ENCODE data around the gene SLC4A1.

The SLC4A1 gene

GRCh38 chr17:44281570-44281969 lies 13.6 kb upstream of the SLC4A1 start:
- H3K9ac ChIP-seq (ENCODE audit: low read depth, low read length), result no peak overlapping the region
- H3K4me1 ChIP-seq (ENCODE audit: insufficient read depth, low read length), result peaks cover 3% of the 10 kb centered on the region; the same call in 1 of the 2 replicates
- H3K9me3 ChIP-seq (ENCODE audit: insufficient read depth, low read depth, low read length), result no peaks in the 10 kb centered on the region
- H3K27ac ChIP-seq (ENCODE audit: low read length), result no peak overlapping the region
- H3K27me3 ChIP-seq (ENCODE audit: insufficient read depth, low read length), result no peaks in the 10 kb centered on the region
- no peak overlapping the region for H3K4me3 ChIP-seq (ENCODE audit: low read length)
- no peaks in the 10 kb centered on the region for H3K36me3 ChIP-seq (ENCODE audit: insufficient read depth, low read depth, low read length)

GRCh38 chr17:44280392-44280937 lies 12.5 kb upstream of the SLC4A1 start:
- no peak overlapping the region for H3K4me3 ChIP-seq (ENCODE audit: low read length)
- peaks cover 3% of the 10 kb centered on the region; the same call in 1 of the 2 replicates for H3K4me1 ChIP-seq (ENCODE audit: insufficient read depth, low read length)
- no peak overlapping the region for H3K9ac ChIP-seq (ENCODE audit: low read depth, low read length)
- no peaks in the 10 kb centered on the region for H3K36me3 ChIP-seq (ENCODE audit: insufficient read depth, low read depth, low read length)
- no peaks in the 10 kb centered on the region for H3K9me3 ChIP-seq (ENCODE audit: insufficient read depth, low read depth, low read length)
- no peak overlapping the region for H3K27ac ChIP-seq (ENCODE audit: low read length)
- no peaks in the 10 kb centered on the region for H3K27me3 ChIP-seq (ENCODE audit: insufficient read depth, low read length)

- Histone ChIP-seq H3K4me1 (ENCODE audit: insufficient read depth, low read length) (peaks cover 3% of the 10 kb centered on the region; the same call in 1 of the 2 replicates), H3K27me3 (ENCODE audit: insufficient read depth, low read length) (no peaks in the 10 kb centered on the region), H3K27ac (ENCODE audit: low read length) (no peak overlapping the region), H3K9ac (ENCODE audit: low read depth, low read length) (no peak overlapping the region), H3K9me3 (ENCODE audit: insufficient read depth, low read depth, low read length) (no peaks in the 10 kb centered on the region), H3K36me3 (ENCODE audit: insufficient read depth, low read depth, low read length) (no peaks in the 10 kb centered on the region), H3K4me3 (ENCODE audit: low read length) (no peak overlapping the region)
Observed at GRCh38 chr17:44279666-44280391, 11.9 kb upstream of the SLC4A1 start.

GRCh38 chr17:44279346-44279665 lies 11.4 kb upstream of the SLC4A1 start:
- H3K27me3 ChIP-seq (ENCODE audit: insufficient read depth, low read length), result no peaks in the 10 kb centered on the region
- H3K4me3 ChIP-seq (ENCODE audit: low read length), result no peak overlapping the region
- no peaks in the 10 kb centered on the region for H3K36me3 ChIP-seq (ENCODE audit: insufficient read depth, low read depth, low read length)
- H3K9me3 ChIP-seq (ENCODE audit: insufficient read depth, low read depth, low read length), result no peaks in the 10 kb centered on the region
- H3K9ac ChIP-seq (ENCODE audit: low read depth, low read length), result no peak overlapping the region
- H3K27ac ChIP-seq (ENCODE audit: low read length), result no peak overlapping the region
- H3K4me1 ChIP-seq (ENCODE audit: insufficient read depth, low read length), result peaks cover 3% of the 10 kb centered on the region; the same call in 1 of the 2 replicates

- no peaks in the 10 kb centered on the region for H3K36me3 ChIP-seq (ENCODE audit: insufficient read depth, low read depth, low read length)
- no peaks in the 10 kb centered on the region for H3K9me3 ChIP-seq (ENCODE audit: insufficient read depth, low read depth, low read length)
- H3K4me1 ChIP-seq (ENCODE audit: insufficient read depth, low read length), result peaks cover 3% of the 10 kb centered on the region; the same call in 1 of the 2 replicates
- H3K9ac ChIP-seq (ENCODE audit: low read depth, low read length), result no peak overlapping the region
- no peak overlapping the region for H3K27ac ChIP-seq (ENCODE audit: low read length)
- H3K27me3 ChIP-seq (ENCODE audit: insufficient read depth, low read length), result no peaks in the 10 kb centered on the region
- no peak overlapping the region for H3K4me3 ChIP-seq (ENCODE audit: low read length)
Observed at GRCh38 chr17:44277976-44278375, 10.0 kb upstream of the SLC4A1 start.

- Histone ChIP-seq H3K36me3 (ENCODE audit: insufficient read depth, low read depth, low read length) (no peaks in the 10 kb centered on the region), H3K9ac (ENCODE audit: low read depth, low read length) (no peak overlapping the region), H3K4me1 (ENCODE audit: insufficient read depth, low read length) (no peaks in the 10 kb centered on the region), H3K27ac (ENCODE audit: low read length) (no peak overlapping the region), H3K4me3 (ENCODE audit: low read length) (no peak overlapping the region), H3K9me3 (ENCODE audit: insufficient read depth, low read depth, low read length) (no peaks in the 10 kb centered on the region), H3K27me3 (ENCODE audit: insufficient read depth, low read length) (no peaks in the 10 kb centered on the region)
Observed at GRCh38 chr17:44273607-44274006, 5.7 kb upstream of the SLC4A1 start.

GRCh38 chr17:44272954-44273353 lies 5.0 kb upstream of the SLC4A1 start:
- Histone ChIP-seq H3K36me3 (ENCODE audit: insufficient read depth, low read depth, low read length) (no peaks in the 10 kb centered on the region), H3K4me3 (ENCODE audit: low read length) (no peak overlapping the region)

GRCh38 chr17:44272321-44272951 lies 4.5 kb upstream of the SLC4A1 start:
- no peaks in the 10 kb centered on the region for H3K27me3 ChIP-seq (ENCODE audit: insufficient read depth, low read length)
- H3K27ac ChIP-seq (ENCODE audit: low read length), result no peak overlapping the region
- H3K4me3 ChIP-seq (ENCODE audit: low read length), result no peak overlapping the region
- no peaks in the 10 kb centered on the region for H3K4me1 ChIP-seq (ENCODE audit: insufficient read depth, low read length)
- no peaks in the 10 kb centered on the region for H3K9me3 ChIP-seq (ENCODE audit: insufficient read depth, low read depth, low read length)
- no peak overlapping the region for H3K9ac ChIP-seq (ENCODE audit: low read depth, low read length)
- no peaks in the 10 kb centered on the region for H3K36me3 ChIP-seq (ENCODE audit: insufficient read depth, low read depth, low read length)

More at GRCh38 chr17:44272954-44273353, 5.0 kb upstream of the SLC4A1 start:
- H3K27me3 ChIP-seq (ENCODE audit: insufficient read depth, low read length), result no peaks in the 10 kb centered on the region
- H3K4me1 ChIP-seq (ENCODE audit: insufficient read depth, low read length), result no peaks in the 10 kb centered on the region
- H3K27ac ChIP-seq (ENCODE audit: low read length), result no peak overlapping the region
- H3K9ac ChIP-seq (ENCODE audit: low read depth, low read length), result no peak overlapping the region
- no peaks in the 10 kb centered on the region for H3K9me3 ChIP-seq (ENCODE audit: insufficient read depth, low read depth, low read length)

- no peaks in the 10 kb centered on the region for H3K27me3 ChIP-seq (ENCODE audit: insufficient read depth, low read length)
- no peaks in the 10 kb centered on the region for H3K36me3 ChIP-seq (ENCODE audit: insufficient read depth, low read depth, low read length)
- H3K9ac ChIP-seq (ENCODE audit: low read depth, low read length), result no peak overlapping the region
- H3K4me3 ChIP-seq (ENCODE audit: low read length), result no peak overlapping the region
- H3K27ac ChIP-seq (ENCODE audit: low read length), result no peak overlapping the region
- no peaks in the 10 kb centered on the region for H3K4me1 ChIP-seq (ENCODE audit: insufficient read depth, low read length)
- H3K9me3 ChIP-seq (ENCODE audit: insufficient read depth, low read depth, low read length), result no peaks in the 10 kb centered on the region
Observed at GRCh38 chr17:44269535-44270240, 1.8 kb upstream of the SLC4A1 start.

GRCh38 chr17:44268709-44269534 lies 987 bp upstream of the SLC4A1 start:
- H3K9ac ChIP-seq (ENCODE audit: low read depth, low read length), result no peak overlapping the region
- H3K9me3 ChIP-seq (ENCODE audit: insufficient read depth, low read depth, low read length), result no peaks in the 10 kb centered on the region
- H3K4me1 ChIP-seq (ENCODE audit: insufficient read depth, low read length), result no peaks in the 10 kb centered on the region
- H3K4me3 ChIP-seq (ENCODE audit: low read length), result no peak overlapping the region
- no peaks in the 10 kb centered on the region for H3K36me3 ChIP-seq (ENCODE audit: insufficient read depth, low read depth, low read length)
- H3K27me3 ChIP-seq (ENCODE audit: insufficient read depth, low read length), result no peaks in the 10 kb centered on the region
- no peak overlapping the region for H3K27ac ChIP-seq (ENCODE audit: low read length)

GRCh38 chr17:44267165-44267455 lies 825 bp downstream of the SLC4A1 start:
- no peak overlapping the region for H3K27ac ChIP-seq (ENCODE audit: low read length)
- no peaks in the 10 kb centered on the region for H3K36me3 ChIP-seq (ENCODE audit: insufficient read depth, low read depth, low read length)
- no peak overlapping the region for H3K4me3 ChIP-seq (ENCODE audit: low read length)
- H3K27me3 ChIP-seq (ENCODE audit: insufficient read depth, low read length), result no peaks in the 10 kb centered on the region
- no peaks in the 10 kb centered on the region for H3K4me1 ChIP-seq (ENCODE audit: insufficient read depth, low read length)
- no peaks in the 10 kb centered on the region for H3K9me3 ChIP-seq (ENCODE audit: insufficient read depth, low read depth, low read length)
- H3K9ac ChIP-seq (ENCODE audit: low read depth, low read length), result no peak overlapping the region
